ENCODE data around the gene LIF.
"Not testable (repeated sequence)": the region's sequence is repeated elsewhere in the genome, so short reads cannot be mapped to it uniquely, and the experiment has no call there.

Gene LIF

GRCh38 chr22:30241576-30242371, 4.8 kb downstream of the LIF start:
- no peak for DNase-seq

GRCh38 chr22:30240541-30241417, 5.8 kb downstream of the LIF start:
- no peak for DNase-seq

- no peak for DNase-seq
Observed at GRCh38 chr22:30239488-30240405, 6.8 kb downstream of the LIF start.

- no peak for DNase-seq
Observed at GRCh38 chr22:30238661-30239487, 7.7 kb downstream of the LIF start.

- no peak for DNase-seq
Observed at GRCh38 chr22:30238136-30238535, 8.4 kb downstream of the LIF start.

- DNase-seq = no peak
Observed at GRCh38 chr22:30236875-30237274, 9.7 kb downstream of the LIF start.

GRCh38 chr22:30235687-30236170, 10.8 kb downstream of the LIF start:
- no peak for DNase-seq

GRCh38 chr22:30234786-30235470, 11.6 kb downstream of the LIF start:
- DNase-seq = no peak

- DNase-seq = not testable (repeated sequence)
Observed at GRCh38 chr22:30234325-30234724, 12.2 kb downstream of the LIF start.

- no peak for DNase-seq
Observed at GRCh38 chr22:30233582-30233981, 13.0 kb downstream of the LIF start.

GRCh38 chr22:30232716-30233218, 13.8 kb downstream of the LIF start:
- peak in 1 of 4 experiments; percentile 31 for DNase-seq

- DNase-seq = no peak
Observed at GRCh38 chr22:30230787-30231461, 15.6 kb downstream of the LIF start.

- DNase-seq = no peak
Observed at GRCh38 chr22:30230330-30230729, 16.2 kb downstream of the LIF start.

- no peak for DNase-seq
Observed at GRCh38 chr22:30228509-30229359, 17.8 kb downstream of the LIF start.

GRCh38 chr22:30227438-30228228, 18.9 kb downstream of the LIF start:
- no peak for DNase-seq

- no peak for DNase-seq
Observed at GRCh38 chr22:30226192-30226832, 20.2 kb downstream of the LIF start.

- DNase-seq = no peak
Observed at GRCh38 chr22:30225220-30225927, 21.2 kb downstream of the LIF start.

Data from suppressor macrophage (primary cell).